Purkinje cell (primary cell): Measurements from ENCODE around the gene DCAF8L1. TPM values are rescaled to one million over a fixed set of nuclear protein-coding genes. Genes with fewer than 3 reads are reported as not detected.

ENCODE experiments used
- polyA plus RNA-seq: library from polyadenylated mRNA; unstranded; fragments of >200 nt; fragmentation: Nextera tagmentation; gene quantifications from 2 replicates; pipeline ENCODE4 v1.2.1, GENCODE V29; 2014

DCAF8L1 gene
- polyA plus RNA-seq: not detected in 2 replicates

DNA sequence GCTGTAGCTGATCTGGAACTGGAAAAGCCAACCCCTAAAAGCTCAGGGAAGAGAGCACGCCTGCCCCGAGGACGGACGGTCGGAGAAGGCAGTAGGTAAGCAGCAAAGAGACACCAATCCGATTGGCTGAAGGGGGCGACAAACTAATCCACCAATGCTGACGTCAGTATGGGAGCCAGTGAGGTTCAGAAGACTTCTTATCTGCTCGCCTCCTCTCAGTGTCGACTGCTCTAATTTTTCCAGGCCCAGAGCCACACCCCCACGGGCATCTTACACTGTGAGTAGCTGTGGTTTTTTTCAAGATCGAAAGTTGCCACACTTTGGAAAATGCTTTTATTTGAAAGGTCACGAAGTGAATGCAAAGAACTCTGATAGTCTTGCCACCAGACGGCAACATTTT lies at the start of gene DCAF8L1:
TSS of gene DCAF8L1 (minus strand) at position 101 of the 400 bp plus-strand sequence. CDS start 115 bp downstream, outside the sequence.

Other genes with a start within 250 kb of the DCAF8L1 start
- not detected in 2 replicates for gene MAGEB10, start 173.5 kb downstream of the DCAF8L1 start, polyA plus RNA-seq